ENCODE data around the gene MRPL46. TPM values are rescaled to one million over a fixed set of nuclear protein-coding genes. Genes with fewer than 3 reads are reported as not detected.

The MRPL46 gene
- total and polyA plus RNA-seq, 2 of the 13 experiments (the other 11 are each of a cell fraction or from before 2014, with no cell fraction given): 62.9 to 79.2 TPM

DNA sequence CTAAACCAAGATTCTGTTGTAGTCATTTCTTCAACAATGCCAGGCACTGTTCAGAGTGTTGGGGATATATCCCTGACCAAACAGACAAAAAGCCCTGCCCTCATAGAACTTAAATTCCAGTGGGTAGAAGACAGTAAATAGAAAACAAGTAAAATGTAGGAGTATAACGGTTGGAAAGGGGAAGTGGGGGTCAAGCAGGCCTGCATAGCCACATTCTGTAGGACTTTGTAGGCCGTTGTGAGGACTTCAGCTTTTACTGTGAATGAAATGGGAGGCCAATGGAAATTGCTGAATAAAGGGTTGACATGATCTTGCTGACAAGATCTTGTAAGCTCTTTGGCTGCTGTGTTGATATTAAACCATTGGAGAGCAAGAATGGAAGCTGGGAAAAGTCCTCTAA lies 2.1 kb upstream of the MRPL46 start:
- ATAC-seq: no peak
- no TSS peak for BruUV-seq (replicated peaks)
- H3K9ac ChIP-seq (ENCODE audit: insufficient read depth, low read depth, low read length): no peak overlapping the region
- peaks cover 4 to 17% of the 10 kb centered on the region in 2 experiments for H3K36me3 ChIP-seq (replicated peaks in 1 of 2; ENCODE audit: control insufficient read depth in 1 of 2, insufficient read depth in 2 of 2, low read length in 2 of 2)
- H3K4me1 ChIP-seq (ENCODE audit: insufficient read depth, low read length): peaks cover 40% of the 10 kb centered on the region
- CTCF ChIA-PET (ENCODE audit: low intra/inter-chr PET ratio, low total read pairs): no interaction called here
- in situ Hi-C loops (cut with HindIII; ENCODE audit: extremely low pct_ligation_motif_present, low pct_unique_long_range_greater_than_20kb): loop anchor here (5.0 kb wide), 1 partner anchor 148 kb away; no protein-coding TSS in a partner anchor
- WGBS (ENCODE audit: low lambda C conversion rate): 98% methylated on average over 2 of the region's 2 CpGs
- peaks cover 0 to 3% of the 10 kb centered on the region in 2 experiments; a peak in 1 of 5 replicates for H3K27me3 ChIP-seq (ENCODE audit: control insufficient read depth in 1 of 2, insufficient read depth in 2 of 2, low read length in 2 of 2)
- peaks cover 43% of the 10 kb centered on the region for H3K79me2 ChIP-seq (ENCODE audit: insufficient read depth, low read length)
- no peak overlapping the region for H3K27ac ChIP-seq (ENCODE audit: extremely low read length, insufficient read depth, low read length)
- intact Hi-C loops (cut with micrococcal nuclease; ENCODE audit: unreplicated experiment): no loop called here
- no peak overlapping the region for H2AFZ ChIP-seq (ENCODE audit: low read length)
- H4K20me1 ChIP-seq (ENCODE audit: insufficient read depth, low read length): no peaks in the 10 kb centered on the region
- no peak for FAIRE-seq
- H3K4me3 ChIP-seq (replicated peaks in 1 of 3; ENCODE audit: insufficient read depth in 1 of 3, low read depth in 2 of 3, low read length in 3 of 3): no peak overlapping the region
- H3K4me2 ChIP-seq (ENCODE audit: low read depth, low read length): no peak overlapping the region
- no peaks in the 10 kb centered on the region for H3K9me3 ChIP-seq (ENCODE audit: low read length)
- no peak for DNase-seq (ENCODE audit: low spot score)
- POLR2A ChIA-PET: no interaction called here
- TF ChIP-seq, protein P1, sequence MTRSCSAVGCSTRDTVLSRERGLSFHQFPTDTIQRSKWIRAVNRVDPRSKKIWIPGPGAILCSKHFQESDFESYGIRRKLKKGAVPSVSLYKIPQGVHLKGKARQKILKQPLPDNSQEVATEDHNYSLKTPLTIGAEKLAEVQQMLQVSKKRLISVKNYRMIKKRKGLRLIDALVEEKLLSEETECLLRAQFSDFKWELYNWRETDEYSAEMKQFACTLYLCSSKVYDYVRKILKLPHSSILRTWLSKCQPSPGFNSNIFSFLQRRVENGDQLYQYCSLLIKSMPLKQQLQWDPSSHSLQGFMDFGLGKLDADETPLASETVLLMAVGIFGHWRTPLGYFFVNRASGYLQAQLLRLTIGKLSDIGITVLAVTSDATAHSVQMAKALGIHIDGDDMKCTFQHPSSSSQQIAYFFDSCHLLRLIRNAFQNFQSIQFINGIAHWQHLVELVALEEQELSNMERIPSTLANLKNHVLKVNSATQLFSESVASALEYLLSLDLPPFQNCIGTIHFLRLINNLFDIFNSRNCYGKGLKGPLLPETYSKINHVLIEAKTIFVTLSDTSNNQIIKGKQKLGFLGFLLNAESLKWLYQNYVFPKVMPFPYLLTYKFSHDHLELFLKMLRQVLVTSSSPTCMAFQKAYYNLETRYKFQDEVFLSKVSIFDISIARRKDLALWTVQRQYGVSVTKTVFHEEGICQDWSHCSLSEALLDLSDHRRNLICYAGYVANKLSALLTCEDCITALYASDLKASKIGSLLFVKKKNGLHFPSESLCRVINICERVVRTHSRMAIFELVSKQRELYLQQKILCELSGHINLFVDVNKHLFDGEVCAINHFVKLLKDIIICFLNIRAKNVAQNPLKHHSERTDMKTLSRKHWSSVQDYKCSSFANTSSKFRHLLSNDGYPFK (CRISPR knock-in tag; IDR thresholded peaks at IDR 0.05; ENCODE audit: borderline replicate concordance): no peak
- TF ChIP-seq TAF1 (CRISPR knock-in tag; IDR thresholded peaks at IDR 0.05): no peak
- no peak for TF ChIP-seq ZNF510 (CRISPR knock-in tag; IDR thresholded peaks at IDR 0.05; ENCODE audit: low read depth)
- TF ChIP-seq ZNF430 (CRISPR knock-in tag; IDR thresholded peaks at IDR 0.05): no peak
- TF ChIP-seq DMAP1 (CRISPR knock-in tag; IDR thresholded peaks at IDR 0.05): no peak
- no peak for TF ChIP-seq ZNF12 (CRISPR knock-in tag; IDR thresholded peaks at IDR 0.05)
- no peak for TF ChIP-seq MIXL1 (CRISPR knock-in tag; IDR thresholded peaks at IDR 0.05)
- TF ChIP-seq, protein P2, sequence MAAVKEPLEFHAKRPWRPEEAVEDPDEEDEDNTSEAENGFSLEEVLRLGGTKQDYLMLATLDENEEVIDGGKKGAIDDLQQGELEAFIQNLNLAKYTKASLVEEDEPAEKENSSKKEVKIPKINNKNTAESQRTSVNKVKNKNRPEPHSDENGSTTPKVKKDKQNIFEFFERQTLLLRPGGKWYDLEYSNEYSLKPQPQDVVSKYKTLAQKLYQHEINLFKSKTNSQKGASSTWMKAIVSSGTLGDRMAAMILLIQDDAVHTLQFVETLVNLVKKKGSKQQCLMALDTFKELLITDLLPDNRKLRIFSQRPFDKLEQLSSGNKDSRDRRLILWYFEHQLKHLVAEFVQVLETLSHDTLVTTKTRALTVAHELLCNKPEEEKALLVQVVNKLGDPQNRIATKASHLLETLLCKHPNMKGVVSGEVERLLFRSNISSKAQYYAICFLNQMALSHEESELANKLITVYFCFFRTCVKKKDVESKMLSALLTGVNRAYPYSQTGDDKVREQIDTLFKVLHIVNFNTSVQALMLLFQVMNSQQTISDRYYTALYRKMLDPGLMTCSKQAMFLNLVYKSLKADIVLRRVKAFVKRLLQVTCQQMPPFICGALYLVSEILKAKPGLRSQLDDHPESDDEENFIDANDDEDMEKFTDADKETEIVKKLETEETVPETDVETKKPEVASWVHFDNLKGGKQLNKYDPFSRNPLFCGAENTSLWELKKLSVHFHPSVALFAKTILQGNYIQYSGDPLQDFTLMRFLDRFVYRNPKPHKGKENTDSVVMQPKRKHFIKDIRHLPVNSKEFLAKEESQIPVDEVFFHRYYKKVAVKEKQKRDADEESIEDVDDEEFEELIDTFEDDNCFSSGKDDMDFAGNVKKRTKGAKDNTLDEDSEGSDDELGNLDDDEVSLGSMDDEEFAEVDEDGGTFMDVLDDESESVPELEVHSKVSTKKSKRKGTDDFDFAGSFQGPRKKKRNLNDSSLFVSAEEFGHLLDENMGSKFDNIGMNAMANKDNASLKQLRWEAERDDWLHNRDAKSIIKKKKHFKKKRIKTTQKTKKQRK (IDR thresholded peaks at IDR 0.05; ENCODE audit: low read length): no peak
- TF ChIP-seq ZSCAN21 (CRISPR knock-in tag; IDR thresholded peaks at IDR 0.05; ENCODE audit: borderline replicate concordance): no peak
- TF ChIP-seq JUN (CRISPR knock-in tag; IDR thresholded peaks at IDR 0.05): no peak
- no peak for TF ChIP-seq ZNF136 (CRISPR knock-in tag; IDR thresholded peaks at IDR 0.05; ENCODE audit: low read depth)
- TF ChIP-seq HOXA5 (CRISPR knock-in tag; IDR thresholded peaks at IDR 0.05): no peak
- TF ChIP-seq, protein P3, sequence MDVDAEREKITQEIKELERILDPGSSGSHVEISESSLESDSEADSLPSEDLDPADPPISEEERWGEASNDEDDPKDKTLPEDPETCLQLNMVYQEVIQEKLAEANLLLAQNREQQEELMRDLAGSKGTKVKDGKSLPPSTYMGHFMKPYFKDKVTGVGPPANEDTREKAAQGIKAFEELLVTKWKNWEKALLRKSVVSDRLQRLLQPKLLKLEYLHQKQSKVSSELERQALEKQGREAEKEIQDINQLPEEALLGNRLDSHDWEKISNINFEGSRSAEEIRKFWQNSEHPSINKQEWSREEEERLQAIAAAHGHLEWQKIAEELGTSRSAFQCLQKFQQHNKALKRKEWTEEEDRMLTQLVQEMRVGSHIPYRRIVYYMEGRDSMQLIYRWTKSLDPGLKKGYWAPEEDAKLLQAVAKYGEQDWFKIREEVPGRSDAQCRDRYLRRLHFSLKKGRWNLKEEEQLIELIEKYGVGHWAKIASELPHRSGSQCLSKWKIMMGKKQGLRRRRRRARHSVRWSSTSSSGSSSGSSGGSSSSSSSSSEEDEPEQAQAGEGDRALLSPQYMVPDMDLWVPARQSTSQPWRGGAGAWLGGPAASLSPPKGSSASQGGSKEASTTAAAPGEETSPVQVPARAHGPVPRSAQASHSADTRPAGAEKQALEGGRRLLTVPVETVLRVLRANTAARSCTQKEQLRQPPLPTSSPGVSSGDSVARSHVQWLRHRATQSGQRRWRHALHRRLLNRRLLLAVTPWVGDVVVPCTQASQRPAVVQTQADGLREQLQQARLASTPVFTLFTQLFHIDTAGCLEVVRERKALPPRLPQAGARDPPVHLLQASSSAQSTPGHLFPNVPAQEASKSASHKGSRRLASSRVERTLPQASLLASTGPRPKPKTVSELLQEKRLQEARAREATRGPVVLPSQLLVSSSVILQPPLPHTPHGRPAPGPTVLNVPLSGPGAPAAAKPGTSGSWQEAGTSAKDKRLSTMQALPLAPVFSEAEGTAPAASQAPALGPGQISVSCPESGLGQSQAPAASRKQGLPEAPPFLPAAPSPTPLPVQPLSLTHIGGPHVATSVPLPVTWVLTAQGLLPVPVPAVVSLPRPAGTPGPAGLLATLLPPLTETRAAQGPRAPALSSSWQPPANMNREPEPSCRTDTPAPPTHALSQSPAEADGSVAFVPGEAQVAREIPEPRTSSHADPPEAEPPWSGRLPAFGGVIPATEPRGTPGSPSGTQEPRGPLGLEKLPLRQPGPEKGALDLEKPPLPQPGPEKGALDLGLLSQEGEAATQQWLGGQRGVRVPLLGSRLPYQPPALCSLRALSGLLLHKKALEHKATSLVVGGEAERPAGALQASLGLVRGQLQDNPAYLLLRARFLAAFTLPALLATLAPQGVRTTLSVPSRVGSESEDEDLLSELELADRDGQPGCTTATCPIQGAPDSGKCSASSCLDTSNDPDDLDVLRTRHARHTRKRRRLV (CRISPR knock-in tag; IDR thresholded peaks at IDR 0.05): no peak
- no peak for TF ChIP-seq ZFP37 (CRISPR knock-in tag; IDR thresholded peaks at IDR 0.05; ENCODE audit: borderline replicate concordance)
- TF ChIP-seq ZMYM4 (CRISPR knock-in tag; IDR thresholded peaks at IDR 0.05): no peak
- TF ChIP-seq KDM3A (CRISPR knock-in tag; IDR thresholded peaks at IDR 0.05; ENCODE audit: low read depth): no peak
